ENCODE results near the gene TEKT4.

- no peak for TF ChIP-seq CTCF (IDR thresholded peaks at IDR 0.05)
- no peak for TF ChIP-seq POLR2A (IDR thresholded peaks at IDR 0.05)
These were observed 5.3 kb downstream of the TEKT4 start for GRCh38 chr2:94876523-94876863.

Measured in body of pancreas (tissue), 4 donors.